Stomach (tissue), 4 donors: ENCODE measurements around the gene NEURL3.

Experiments used
- POLR2AphosphoS5 ChIP-seq, 3 donors: sonication (generic); formaldehyde crosslinking; IDR thresholded peaks; one replicate each; pipeline ENCODE4 v1.6.1; 2016; ENCODE audit warnings: antibody characterized with exemption in 3 of 3
- TF ChIP-seq, protein P1 (sequence below), 7 experiments: fragments of 450-650 bp in 4 of 7; fragments of 200-600 bp in 3 of 7; sonication (generic) in 3 of 7; IDR thresholded peaks; one replicate each; pipeline ENCODE4 v1.5.1; 2016 to 2019; ENCODE audit warnings: antibody characterized with exemption in 7 of 7, control low read depth in 2 of 7, mild to moderate bottlenecking in 1 of 7

DNA sequence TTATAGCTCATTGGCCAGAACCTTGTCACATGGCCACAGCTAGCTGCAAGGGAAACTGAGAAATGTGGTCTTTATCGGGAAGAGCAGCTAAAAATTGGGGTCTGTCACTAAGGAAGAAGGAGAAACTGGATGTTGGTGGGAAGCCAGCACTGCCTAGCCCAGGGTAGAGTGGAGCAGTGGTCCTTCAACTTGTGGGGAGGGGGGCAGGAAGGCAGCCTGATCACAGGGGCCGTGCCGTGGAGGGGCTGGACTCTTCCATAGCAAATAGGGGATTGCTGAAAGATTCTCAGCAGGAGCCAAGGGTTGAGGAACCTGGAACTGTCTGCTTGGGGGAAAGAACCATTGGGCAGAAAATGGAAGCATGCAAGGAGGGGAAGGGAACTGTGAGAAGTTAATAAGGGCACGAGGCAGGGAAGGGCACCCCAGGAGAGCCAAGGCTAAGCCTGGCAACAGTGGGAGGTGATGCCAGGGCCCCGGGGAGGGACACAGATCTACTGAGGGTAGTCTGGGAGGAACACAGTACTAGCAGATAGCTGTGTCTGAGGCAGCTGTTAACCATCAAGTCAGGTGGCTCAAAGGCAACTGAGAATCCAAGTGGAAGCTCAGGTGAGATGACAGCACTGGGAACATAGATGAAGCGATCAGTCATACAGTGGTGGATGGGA is 5.9 kb upstream of the NEURL3 start:
- TF ChIP-seq POLR2AphosphoS5 (IDR thresholded peaks at IDR 0.05), result no peak
- TF ChIP-seq, protein P1, sequence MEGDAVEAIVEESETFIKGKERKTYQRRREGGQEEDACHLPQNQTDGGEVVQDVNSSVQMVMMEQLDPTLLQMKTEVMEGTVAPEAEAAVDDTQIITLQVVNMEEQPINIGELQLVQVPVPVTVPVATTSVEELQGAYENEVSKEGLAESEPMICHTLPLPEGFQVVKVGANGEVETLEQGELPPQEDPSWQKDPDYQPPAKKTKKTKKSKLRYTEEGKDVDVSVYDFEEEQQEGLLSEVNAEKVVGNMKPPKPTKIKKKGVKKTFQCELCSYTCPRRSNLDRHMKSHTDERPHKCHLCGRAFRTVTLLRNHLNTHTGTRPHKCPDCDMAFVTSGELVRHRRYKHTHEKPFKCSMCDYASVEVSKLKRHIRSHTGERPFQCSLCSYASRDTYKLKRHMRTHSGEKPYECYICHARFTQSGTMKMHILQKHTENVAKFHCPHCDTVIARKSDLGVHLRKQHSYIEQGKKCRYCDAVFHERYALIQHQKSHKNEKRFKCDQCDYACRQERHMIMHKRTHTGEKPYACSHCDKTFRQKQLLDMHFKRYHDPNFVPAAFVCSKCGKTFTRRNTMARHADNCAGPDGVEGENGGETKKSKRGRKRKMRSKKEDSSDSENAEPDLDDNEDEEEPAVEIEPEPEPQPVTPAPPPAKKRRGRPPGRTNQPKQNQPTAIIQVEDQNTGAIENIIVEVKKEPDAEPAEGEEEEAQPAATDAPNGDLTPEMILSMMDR (IDR thresholded peaks at IDR 0.05), result no peak
